ENCODE measurements around the gene LTBP1.

Gene LTBP1

GRCh38 chr2:33240178-33240577 lies 293.4 kb downstream of the LTBP1 start:
- no peak overlapping the region for H2BK15ac ChIP-seq (ENCODE audit: low read depth, poor library complexity, severe bottlenecking)
- H3K4me1 ChIP-seq (ENCODE audit: control insufficient read depth, insufficient read depth, low read depth, low read length): peaks cover 2% of the 10 kb centered on the region
- no peak overlapping the region for H3K18ac ChIP-seq (ENCODE audit: low read depth in 1 of 2, low read length in 2 of 2)
- H3K27ac ChIP-seq (ENCODE audit: low read length, poor library complexity, severe bottlenecking): no peak overlapping the region
- no peak overlapping the region for H3K23ac ChIP-seq (ENCODE audit: low read length in 2 of 2)
- peak; percentile 55 for DNase-seq
- no peak overlapping the region for H2AFZ ChIP-seq (ENCODE audit: low read depth, low read length)
- no peak overlapping the region for H3K4ac ChIP-seq (ENCODE audit: low read depth in 1 of 2, low read length in 2 of 2)
- no peak overlapping the region for H2BK12ac ChIP-seq (ENCODE audit: low read length in 2 of 2)
- no peak overlapping the region for H3K9ac ChIP-seq (ENCODE audit: low read length)
- H3K4me3 ChIP-seq (ENCODE audit: insufficient read depth in 1 of 2, low read depth in 1 of 2, low read length in 2 of 2): no peak overlapping the region
- H2AK5ac ChIP-seq (ENCODE audit: low read length, severe bottlenecking): no peak overlapping the region
- no peak overlapping the region for H2BK5ac ChIP-seq (ENCODE audit: low read depth, low read length, poor library complexity, severe bottlenecking)
- no peak overlapping the region for H4K91ac ChIP-seq (ENCODE audit: low read length)
- no peaks in the 10 kb centered on the region for H3K27me3 ChIP-seq (ENCODE audit: control insufficient read depth in 1 of 2, insufficient read depth in 1 of 2, low read length in 2 of 2)
- no peak overlapping the region for H3K14ac ChIP-seq (ENCODE audit: low read length in 2 of 2)
- H4K8ac ChIP-seq (ENCODE audit: low read length): no peak overlapping the region
- no peaks in the 10 kb centered on the region for H3K9me3 ChIP-seq (ENCODE audit: control insufficient read depth, low read length)
- 31% methylated on average over 2 of the region's 4 CpGs for WGBS
- no peaks in the 10 kb centered on the region for H3K36me3 ChIP-seq (ENCODE audit: control insufficient read depth in 1 of 2, insufficient read depth in 2 of 2, low read depth in 1 of 2, low read length in 2 of 2)
- H3K4me2 ChIP-seq (ENCODE audit: low read length, poor library complexity, severe bottlenecking): no peak overlapping the region
- H3K79me1 ChIP-seq (replicated peaks; ENCODE audit: low read length, poor library complexity, severe bottlenecking): no peaks in the 10 kb centered on the region
- H2BK120ac ChIP-seq (ENCODE audit: low read depth, low read length): no peak overlapping the region

- Histone ChIP-seq H3K18ac (ENCODE audit: low read depth in 1 of 2, low read length in 2 of 2) (peak overlapping the region; percentile 5 to 55), H2BK120ac (ENCODE audit: low read depth, low read length) (no peak overlapping the region), H3K4me3 (ENCODE audit: insufficient read depth in 1 of 2, low read depth in 1 of 2, low read length in 2 of 2) (no peak overlapping the region), H3K4me2 (ENCODE audit: low read length, poor library complexity, severe bottlenecking) (no peak overlapping the region), H3K4me1 (ENCODE audit: control insufficient read depth, insufficient read depth, low read depth, low read length) (peaks cover 2% of the 10 kb centered on the region), H3K27ac (ENCODE audit: low read length, poor library complexity, severe bottlenecking) (no peak overlapping the region), H3K9ac (ENCODE audit: low read length) (no peak overlapping the region), H2BK15ac (ENCODE audit: low read depth, poor library complexity, severe bottlenecking) (no peak overlapping the region), H3K79me1 (replicated peaks; ENCODE audit: low read length, poor library complexity, severe bottlenecking) (no peaks in the 10 kb centered on the region), H2AFZ (ENCODE audit: low read depth, low read length) (no peak overlapping the region), H2AK5ac (ENCODE audit: low read length, severe bottlenecking) (no peak overlapping the region), H3K4ac (ENCODE audit: low read depth in 1 of 2, low read length in 2 of 2) (no peak overlapping the region), H4K91ac (ENCODE audit: low read length) (no peak overlapping the region), H3K36me3 (ENCODE audit: control insufficient read depth in 1 of 2, insufficient read depth in 2 of 2, low read depth in 1 of 2, low read length in 2 of 2) (no peaks in the 10 kb centered on the region), H4K8ac (ENCODE audit: low read length) (no peak overlapping the region), H3K9me3 (ENCODE audit: control insufficient read depth, low read length) (no peaks in the 10 kb centered on the region), H3K27me3 (ENCODE audit: control insufficient read depth in 1 of 2, insufficient read depth in 1 of 2, low read length in 2 of 2) (no peaks in the 10 kb centered on the region), H3K23ac (ENCODE audit: low read length in 2 of 2) (no peak overlapping the region), H2BK5ac (ENCODE audit: low read depth, low read length, poor library complexity, severe bottlenecking) (no peak overlapping the region), H2BK12ac (ENCODE audit: low read length in 2 of 2) (peak overlapping the region in 1 of 2 experiments; percentile 88), H3K14ac (ENCODE audit: low read length in 2 of 2) (no peak overlapping the region)
- no peak for DNase-seq
- 96% methylated on average over 5 of the region's 5 CpGs for WGBS
These were observed 294.3 kb downstream of the LTBP1 start for GRCh38 chr2:33241072-33241471.

DNA sequence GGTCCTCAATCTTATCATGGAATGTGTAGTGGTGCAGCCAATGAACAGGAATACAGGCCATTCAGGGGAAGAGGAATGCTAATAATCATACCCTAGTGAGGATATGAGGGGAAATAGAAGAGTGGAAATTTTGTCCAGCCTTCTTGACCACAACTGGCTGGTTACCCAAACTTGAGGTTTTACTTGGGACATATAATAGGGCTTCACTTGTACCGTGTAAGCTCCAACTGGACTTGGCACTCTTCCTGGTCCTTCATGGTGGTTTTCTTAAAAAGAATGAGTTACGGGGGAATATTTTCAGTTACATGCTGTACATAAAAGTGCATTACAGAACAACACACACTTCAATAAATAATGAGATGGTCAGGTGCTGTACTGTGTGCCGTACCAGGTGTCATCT lies 294.8 kb downstream of the LTBP1 start:
- no peaks in the 10 kb centered on the region for H3K9me3 ChIP-seq (ENCODE audit: control insufficient read depth, low read length)
- 100% methylated on average over 1 of the region's 3 CpGs for WGBS
- H3K36me3 ChIP-seq (ENCODE audit: control insufficient read depth in 1 of 2, insufficient read depth in 2 of 2, low read depth in 1 of 2, low read length in 2 of 2): peaks cover 0 to under 1% of the 10 kb centered on the region in 2 experiments

DNA sequence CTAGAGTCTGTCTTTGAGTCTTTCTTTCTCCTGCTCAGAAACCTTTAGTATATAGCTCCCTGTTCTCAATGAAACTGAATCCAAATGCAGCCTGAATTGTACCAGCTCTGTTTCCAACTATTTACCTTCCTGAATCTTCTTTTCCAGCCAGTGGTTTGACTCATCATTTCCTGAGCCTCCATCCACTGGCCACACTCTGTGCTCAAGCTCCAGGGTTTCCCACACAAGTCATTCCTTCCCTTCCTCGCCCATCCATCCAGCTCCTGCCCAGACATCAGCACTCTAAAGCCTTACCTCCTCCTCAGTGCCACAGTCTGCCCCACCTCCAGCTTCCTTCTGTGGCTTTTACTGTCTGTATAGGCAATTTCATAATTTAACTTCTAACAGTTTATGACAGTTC lies 296.1 kb downstream of the LTBP1 start:
- Histone ChIP-seq H3K79me1 (replicated peaks; ENCODE audit: low read length, poor library complexity, severe bottlenecking) (no peaks in the 10 kb centered on the region), H4K8ac (ENCODE audit: low read length) (peak overlapping the region; percentile 69), H3K4me2 (ENCODE audit: low read length, poor library complexity, severe bottlenecking) (no peak overlapping the region), H3K4ac (ENCODE audit: low read depth in 1 of 2, low read length in 2 of 2) (no peak overlapping the region), H3K27ac (ENCODE audit: low read length, poor library complexity, severe bottlenecking) (peak overlapping the region; percentile 25), H3K4me3 (ENCODE audit: insufficient read depth in 1 of 2, low read depth in 1 of 2, low read length in 2 of 2) (no peak overlapping the region), H2BK5ac (ENCODE audit: low read depth, low read length, poor library complexity, severe bottlenecking) (no peak overlapping the region), H2AK5ac (ENCODE audit: low read length, severe bottlenecking) (no peak overlapping the region), H2BK120ac (ENCODE audit: low read depth, low read length) (no peak overlapping the region), H4K91ac (ENCODE audit: low read length) (no peak overlapping the region), H3K18ac (ENCODE audit: low read depth in 1 of 2, low read length in 2 of 2) (peak overlapping the region; percentile 46 to 52), H3K9me3 (ENCODE audit: control insufficient read depth, low read length) (no peaks in the 10 kb centered on the region), H3K23ac (ENCODE audit: low read length in 2 of 2) (no peak overlapping the region), H2AFZ (ENCODE audit: low read depth, low read length) (no peak overlapping the region), H3K4me1 (ENCODE audit: control insufficient read depth, insufficient read depth, low read depth, low read length) (peaks cover 2% of the 10 kb centered on the region), H3K36me3 (ENCODE audit: control insufficient read depth in 1 of 2, insufficient read depth in 2 of 2, low read depth in 1 of 2, low read length in 2 of 2) (peaks cover 0 to 3% of the 10 kb centered on the region in 2 experiments), H2BK15ac (ENCODE audit: low read depth, poor library complexity, severe bottlenecking) (no peak overlapping the region), H3K27me3 (ENCODE audit: control insufficient read depth in 1 of 2, insufficient read depth in 1 of 2, low read length in 2 of 2) (no peaks in the 10 kb centered on the region), H2BK12ac (ENCODE audit: low read length in 2 of 2) (no peak overlapping the region), H3K9ac (ENCODE audit: low read length) (no peak overlapping the region), H3K14ac (ENCODE audit: low read length in 2 of 2) (no peak overlapping the region)
- WGBS: 0% methylated on average over 1 of the region's 1 CpG
- peak; percentile 86 for DNase-seq

More for the DNA sequence above, 294.8 kb downstream of the LTBP1 start:
- no peak overlapping the region for H2AK5ac ChIP-seq (ENCODE audit: low read length, severe bottlenecking)
- no peak overlapping the region for H2BK120ac ChIP-seq (ENCODE audit: low read depth, low read length)
- H3K4me1 ChIP-seq (ENCODE audit: control insufficient read depth, insufficient read depth, low read depth, low read length): peaks cover 2% of the 10 kb centered on the region
- H3K27me3 ChIP-seq (ENCODE audit: control insufficient read depth in 1 of 2, insufficient read depth in 1 of 2, low read length in 2 of 2): no peaks in the 10 kb centered on the region
- H3K18ac ChIP-seq (ENCODE audit: low read depth in 1 of 2, low read length in 2 of 2): no peak overlapping the region
- no peak overlapping the region for H3K4me3 ChIP-seq (ENCODE audit: insufficient read depth in 1 of 2, low read depth in 1 of 2, low read length in 2 of 2)
- no peak for DNase-seq
- no peak overlapping the region for H3K4me2 ChIP-seq (ENCODE audit: low read length, poor library complexity, severe bottlenecking)
- no peak overlapping the region for H3K14ac ChIP-seq (ENCODE audit: low read length in 2 of 2)
- no peaks in the 10 kb centered on the region for H3K79me1 ChIP-seq (replicated peaks; ENCODE audit: low read length, poor library complexity, severe bottlenecking)
- H2AFZ ChIP-seq (ENCODE audit: low read depth, low read length): no peak overlapping the region
- no peak overlapping the region for H3K4ac ChIP-seq (ENCODE audit: low read depth in 1 of 2, low read length in 2 of 2)
- no peak overlapping the region for H4K91ac ChIP-seq (ENCODE audit: low read length)
- H3K9ac ChIP-seq (ENCODE audit: low read length): no peak overlapping the region
- no peak overlapping the region for H2BK12ac ChIP-seq (ENCODE audit: low read length in 2 of 2)
- H3K27ac ChIP-seq (ENCODE audit: low read length, poor library complexity, severe bottlenecking): no peak overlapping the region
- H2BK5ac ChIP-seq (ENCODE audit: low read depth, low read length, poor library complexity, severe bottlenecking): no peak overlapping the region
- no peak overlapping the region for H3K23ac ChIP-seq (ENCODE audit: low read length in 2 of 2)
- no peak overlapping the region for H2BK15ac ChIP-seq (ENCODE audit: low read depth, poor library complexity, severe bottlenecking)
- no peak overlapping the region for H4K8ac ChIP-seq (ENCODE audit: low read length)
